OCI-LY3 (cell line): ENCODE results near the gene PCDH12.

Experiments
- H2AFZ ChIP-seq: fragments of 200-600, 300-600 bp; shearing (Covaris generic); 2 replicates; pipeline ENCODE4 v1.6.0; 2014; ENCODE audit warnings: antibody characterized with exemption, low read depth, low read length
- H3K27ac ChIP-seq: fragments of 200-600, 300-600 bp; sonication (generic); 2 replicates; pipeline ENCODE4 v1.5.1; 2014; ENCODE audit warnings: mild to moderate bottlenecking, low read length, moderate library complexity, mixed read lengths
- H3K27me3 ChIP-seq: fragments of 200-600, 300-600 bp; sonication (generic); 2 replicates; pipeline ENCODE4 v1.6.1; 2014; ENCODE audit warnings: low read depth, low read length, mixed read lengths
- H3K36me3 ChIP-seq: fragments of 200-600, 300-600 bp; sonication (generic); replicated peaks from 2 replicates; pipeline ENCODE3; 2014; ENCODE audit warnings: low read depth, low read length, mixed read lengths
- H3K4me1 ChIP-seq: fragments of 300-600, 200-600 bp; sonication (generic); 2 replicates; pipeline ENCODE4 v1.6.1; 2014; ENCODE audit warnings: low read length, mixed read lengths
- H3K4me2 ChIP-seq: fragments of 200-600, 300-600 bp; sonication (generic); 2 replicates; pipeline ENCODE4 v1.6.1; 2014; ENCODE audit warnings: low read length, mixed read lengths
- H3K4me3 ChIP-seq: fragments of 300-600, 200-600 bp; sonication (generic); 2 replicates; pipeline ENCODE4 v1.5.1; 2014; ENCODE audit warnings: antibody characterized with exemption, mild to moderate bottlenecking, low read length, moderate library complexity
- H3K79me2 ChIP-seq: fragments of 300-600, 200-600 bp; shearing (Covaris generic); 2 replicates; pipeline ENCODE4 v1.6.1; 2014; ENCODE audit warnings: mild to moderate bottlenecking, low read length, mixed read lengths
- H3K9ac ChIP-seq: fragments of 300-600, 200-600 bp; shearing (Covaris generic); 2 replicates; pipeline ENCODE4 v1.6.0; 2014; ENCODE audit warnings: mild to moderate bottlenecking, low read length, moderate library complexity
- H3K9me3 ChIP-seq: fragments of 200-600, 300-600 bp; shearing (Covaris generic); 2 replicates; pipeline ENCODE4 v1.6.1; 2014; ENCODE audit warnings: low read length, mixed read lengths; ENCODE audit not compliant: insufficient read depth
- H4K20me1 ChIP-seq: fragments of 200-600, 300-600 bp; sonication (generic); 2 replicates; pipeline ENCODE4 v1.6.1; 2016; ENCODE audit warnings: low read length, mixed read lengths; ENCODE audit not compliant: insufficient read depth
- CTCF ChIP-seq: fragments of 200-600, 300-600 bp; sonication (generic); IDR thresholded peaks from 2 replicates; pipeline ENCODE4 v1.5.1; 2014; ENCODE audit warnings: antibody characterized with exemption, low read length, low read depth
- EZH2phosphoT487 ChIP-seq: fragments of 200-600 bp; shearing (Covaris generic); IDR thresholded peaks from 2 replicates; pipeline ENCODE4 v1.6.1; 2018; ENCODE audit warnings: antibody characterized with exemption, mixed run types, low read depth

PCDH12 gene

GRCh38 chr5:141954194-141954593 is 3.8 kb downstream of the PCDH12 start:
- Histone ChIP-seq H3K36me3 (no peaks in the 10 kb centered on the region), H3K4me3 (no peak overlapping the region), H3K27ac (no peak overlapping the region), H4K20me1 (no peaks in the 10 kb centered on the region), H3K4me1 (peaks cover 8% of the 10 kb centered on the region), H2AFZ (no peak overlapping the region), H3K79me2 (no peaks in the 10 kb centered on the region), H3K9me3 (no peaks in the 10 kb centered on the region), H3K9ac (no peak overlapping the region), H3K27me3 (no peaks in the 10 kb centered on the region), H3K4me2 (no peak overlapping the region)
- no peak for TF ChIP-seq EZH2phosphoT487
- TF ChIP-seq CTCF, result no peak

- Histone ChIP-seq H3K9me3 (no peaks in the 10 kb centered on the region), H2AFZ (no peak overlapping the region), H3K4me3 (no peak overlapping the region), H3K36me3 (no peaks in the 10 kb centered on the region), H3K27me3 (no peaks in the 10 kb centered on the region), H4K20me1 (no peaks in the 10 kb centered on the region), H3K4me1 (peaks cover 8% of the 10 kb centered on the region), H3K27ac (no peak overlapping the region), H3K4me2 (no peak overlapping the region), H3K79me2 (no peaks in the 10 kb centered on the region), H3K9ac (no peak overlapping the region)
- TF ChIP-seq CTCF, result no peak
- no peak for TF ChIP-seq EZH2phosphoT487
Measured at GRCh38 chr5:141952020-141952419, 6.0 kb downstream of the PCDH12 start.

GRCh38 chr5:141951332-141951781 is 6.6 kb downstream of the PCDH12 start:
- Histone ChIP-seq H3K36me3 (no peaks in the 10 kb centered on the region), H3K4me1 (peaks cover 8% of the 10 kb centered on the region), H4K20me1 (no peaks in the 10 kb centered on the region), H2AFZ (no peak overlapping the region), H3K4me3 (no peak overlapping the region), H3K27me3 (no peaks in the 10 kb centered on the region), H3K9me3 (no peaks in the 10 kb centered on the region), H3K79me2 (no peaks in the 10 kb centered on the region), H3K4me2 (no peak overlapping the region), H3K9ac (no peak overlapping the region), H3K27ac (no peak overlapping the region)
- peak; percentile 22 for TF ChIP-seq CTCF
- no peak for TF ChIP-seq EZH2phosphoT487

GRCh38 chr5:141950207-141951005 is 7.6 kb downstream of the PCDH12 start:
- no peaks in the 10 kb centered on the region for H4K20me1 ChIP-seq
- TF ChIP-seq CTCF (no peak), EZH2phosphoT487 (no peak)
- no peaks in the 10 kb centered on the region for H3K9me3 ChIP-seq

More at GRCh38 chr5:141950207-141951005, 7.6 kb downstream of the PCDH12 start:
- no peak overlapping the region for H3K4me3 ChIP-seq
- H3K79me2 ChIP-seq, result no peaks in the 10 kb centered on the region
- no peak overlapping the region for H2AFZ ChIP-seq
- no peaks in the 10 kb centered on the region for H3K27me3 ChIP-seq
- H3K27ac ChIP-seq, result no peak overlapping the region
- no peak overlapping the region for H3K9ac ChIP-seq
- no peak overlapping the region for H3K4me2 ChIP-seq
- peaks cover 8% of the 10 kb centered on the region for H3K4me1 ChIP-seq
- no peaks in the 10 kb centered on the region for H3K36me3 ChIP-seq
